ENCODE data around the gene FGA.
"Not testable (repeated sequence)": the region's sequence is repeated elsewhere in the genome, so short reads cannot be mapped to it uniquely, and the experiment has no call there.

FGA gene

DNA sequence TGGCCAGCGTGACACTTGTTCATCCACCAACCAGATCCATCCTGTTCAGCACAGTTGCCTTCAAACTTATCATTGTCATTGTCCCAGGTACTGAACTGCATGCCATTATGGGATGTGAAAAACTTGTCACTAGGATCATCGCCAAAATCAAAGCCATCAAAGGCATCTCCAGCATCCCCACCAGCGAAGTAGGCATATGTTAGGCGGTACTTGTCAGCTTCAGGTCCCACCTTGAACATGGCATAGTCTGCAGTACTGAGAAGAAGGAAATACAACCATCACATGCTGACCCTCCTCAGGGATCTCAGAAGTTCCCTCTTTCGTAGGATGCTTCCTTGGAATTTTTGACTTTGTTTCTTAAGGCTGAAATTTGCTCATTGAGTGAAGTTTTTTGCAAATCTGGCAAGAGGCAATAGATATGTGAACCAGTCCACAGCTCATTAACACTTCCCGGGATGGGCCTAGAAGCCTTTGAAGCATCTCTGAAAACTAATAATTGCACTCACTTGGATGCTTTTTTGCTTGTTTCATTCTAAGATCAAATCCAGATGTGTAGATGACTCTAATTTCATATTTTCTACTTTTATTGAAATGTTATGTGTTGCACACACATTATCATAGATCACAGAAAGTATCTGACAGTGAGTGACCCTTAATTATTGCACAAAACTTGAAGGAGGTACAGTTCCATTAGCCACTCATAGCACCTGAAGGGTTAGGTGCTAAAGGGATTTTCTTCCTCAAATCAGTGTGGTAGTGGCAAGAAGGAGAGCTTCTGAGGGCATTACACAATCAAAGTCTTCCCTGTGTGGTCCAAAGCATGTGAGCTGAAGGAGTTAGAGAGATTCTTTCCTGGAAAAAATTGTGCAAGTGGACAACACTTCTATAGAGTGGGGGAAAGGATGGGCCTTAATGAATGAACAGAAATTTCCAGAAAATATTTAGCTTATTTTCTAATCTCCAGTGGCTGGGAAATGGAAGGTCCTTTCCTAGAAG, 16.5 kb upstream of the FGA start:
- DNase-seq (ENCODE audit: low read depth), result no peak

DNA sequence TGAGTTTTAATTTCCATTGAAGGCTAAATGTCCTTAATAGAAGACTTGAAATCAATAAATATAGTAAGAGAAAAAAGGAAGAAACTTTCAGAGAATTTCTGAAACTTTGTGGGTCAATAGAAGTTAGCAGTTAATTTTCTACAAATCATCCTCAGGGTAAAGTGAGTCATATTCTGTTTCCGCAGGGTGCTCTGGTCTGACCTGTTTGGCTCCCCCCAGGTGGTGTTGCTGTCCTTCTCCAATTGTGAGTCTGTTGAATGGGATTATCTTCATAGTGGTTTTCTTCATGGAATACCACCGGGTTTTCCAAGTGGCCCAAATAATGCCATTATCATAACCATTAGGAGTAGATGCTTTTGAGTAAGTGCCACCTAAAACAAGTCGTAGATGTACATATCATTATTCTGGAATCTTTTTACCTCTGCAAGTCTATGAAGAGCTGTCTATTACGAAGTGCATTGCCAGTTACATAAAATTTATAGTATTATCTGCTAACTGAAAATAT, 14.2 kb upstream of the FGA start:
- DNase-seq (ENCODE audit: low read depth), result no peak

DNA sequence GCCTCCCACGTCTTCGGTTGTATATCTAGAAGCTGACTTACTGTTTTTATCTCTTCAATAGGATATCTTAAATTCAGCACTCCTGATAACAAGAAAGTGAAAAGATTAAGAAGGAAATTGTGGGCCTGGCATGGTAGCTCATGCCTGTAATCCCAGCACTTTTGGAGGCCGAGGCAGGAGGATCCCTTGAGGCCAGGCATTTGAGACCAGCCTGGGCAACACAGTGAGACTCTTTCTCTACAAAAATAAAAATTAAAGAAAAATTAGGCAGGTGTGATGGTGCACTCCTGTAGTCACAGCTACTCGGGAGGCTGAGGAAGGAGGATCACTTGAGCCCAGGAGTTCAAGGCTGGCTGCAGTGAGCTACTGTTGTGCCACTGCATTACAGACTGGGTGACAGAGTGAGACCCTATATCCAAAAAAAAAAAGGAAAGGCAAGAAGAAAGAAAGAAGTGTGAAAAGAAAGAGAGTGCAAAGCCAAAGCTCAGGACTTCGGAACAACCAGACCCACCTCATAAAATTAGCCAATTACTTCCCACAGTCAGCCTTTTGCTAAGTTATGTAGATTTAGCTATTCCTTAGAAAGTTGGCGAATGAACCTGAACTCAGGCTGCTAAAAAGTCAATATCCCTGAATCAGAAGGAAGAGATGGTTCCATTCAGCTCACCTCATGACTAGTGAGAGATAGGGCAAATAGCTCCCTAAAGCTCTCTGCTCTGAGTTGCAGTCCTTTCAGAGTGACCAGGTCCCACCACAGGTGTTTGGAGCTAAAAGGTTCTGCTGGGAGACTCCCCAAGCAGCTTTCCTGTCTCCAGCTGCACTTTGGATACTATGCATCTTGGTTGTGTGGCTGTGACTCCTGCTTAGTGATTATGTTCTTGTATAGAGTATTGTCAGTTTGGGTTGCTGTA, 12.7 kb upstream of the FGA start:
- no peak for DNase-seq (ENCODE audit: low read depth)

DNA sequence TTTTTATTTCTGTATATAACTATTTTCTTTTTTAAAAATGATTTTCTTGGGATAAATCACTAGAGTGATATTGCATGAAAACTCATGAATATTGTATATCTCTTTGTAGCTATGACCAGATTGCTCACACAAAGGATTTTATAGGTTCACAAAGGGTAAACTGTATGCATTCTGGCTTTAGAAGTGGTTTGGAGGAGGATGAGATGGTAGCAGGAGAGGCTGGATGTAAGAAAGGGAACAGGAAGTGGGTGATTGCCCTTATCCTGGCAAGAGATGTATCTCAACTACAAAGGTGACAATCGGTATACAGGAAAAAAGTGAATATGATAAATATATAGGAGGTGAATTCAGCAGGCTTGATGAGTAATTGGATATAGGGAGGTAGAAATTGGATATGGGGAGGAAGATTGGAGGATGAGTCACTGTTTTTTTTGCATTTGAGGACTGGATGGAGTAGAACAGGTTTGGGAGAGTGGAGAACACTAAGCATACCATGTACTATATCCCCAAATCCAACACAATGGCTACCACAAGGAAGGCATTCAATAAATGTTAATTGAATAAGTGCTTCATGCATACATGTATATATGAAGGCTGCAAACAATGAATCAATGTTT, 12.0 kb upstream of the FGA start:
- no peak for DNase-seq (ENCODE audit: low read depth)

DNA sequence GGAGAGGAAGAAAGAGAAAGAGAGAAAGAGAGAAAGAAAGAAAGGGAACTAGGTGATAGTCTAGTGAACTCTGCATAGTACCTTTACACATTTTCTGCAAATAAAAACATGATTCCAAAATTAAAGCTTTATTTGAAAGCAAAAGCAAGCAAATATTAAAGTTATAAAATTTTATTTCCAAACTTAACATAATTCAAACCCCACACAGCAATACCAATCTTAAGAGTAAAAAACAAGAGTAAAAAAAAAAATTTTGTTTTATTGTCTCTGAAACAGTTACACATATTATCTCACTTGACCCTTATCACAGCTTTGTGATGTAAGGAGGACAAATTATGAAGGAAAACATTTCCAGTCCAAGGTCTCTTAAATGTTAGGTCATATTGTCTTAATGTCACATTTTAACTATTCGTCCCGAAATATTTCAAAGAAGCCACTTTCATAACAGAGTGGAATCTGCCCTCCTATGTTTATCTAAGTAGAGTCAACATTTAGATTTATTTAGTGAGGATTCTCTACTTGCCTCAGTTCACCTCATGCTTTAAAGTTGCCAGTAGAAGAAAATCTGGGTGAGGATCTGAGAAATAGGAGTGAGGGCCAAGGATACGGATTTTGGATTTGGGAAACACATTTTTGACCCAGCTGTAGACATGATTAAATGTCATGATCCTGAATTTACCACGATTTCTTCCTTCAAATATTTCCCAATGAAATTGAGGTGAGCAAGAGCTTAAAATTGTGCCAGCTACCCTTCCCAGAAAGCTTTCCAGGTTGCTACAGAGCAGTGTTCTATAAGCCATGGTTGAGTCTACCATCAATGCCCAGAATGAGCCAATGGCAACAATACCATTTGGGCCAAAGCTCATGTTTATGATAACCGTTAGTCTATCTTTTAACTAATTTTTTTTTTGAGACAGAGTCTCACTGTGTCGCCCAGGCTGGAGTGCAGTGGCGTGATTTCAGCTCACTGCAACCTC, 7.5 kb upstream of the FGA start:
- DNase-seq (ENCODE audit: low read depth), result no peak

DNA sequence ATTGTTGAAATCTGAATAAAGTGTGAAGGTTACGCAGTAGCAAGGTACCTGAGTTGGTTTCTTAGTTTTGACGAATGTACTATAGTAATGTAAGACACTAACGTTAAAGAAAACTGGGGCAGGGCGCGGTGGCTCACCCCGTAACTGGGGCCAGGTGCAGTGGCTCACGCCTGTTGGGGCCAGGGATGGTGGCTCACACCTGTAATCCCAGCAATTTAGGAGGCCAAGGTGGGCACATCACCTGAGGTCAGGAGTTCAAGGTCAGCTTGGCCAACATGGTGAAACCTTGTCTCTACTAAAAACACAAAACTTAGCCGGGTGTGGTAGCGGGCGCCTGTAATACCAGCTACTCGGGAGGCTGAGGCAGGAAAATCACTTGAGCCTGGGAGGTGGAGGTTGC, 6.7 kb upstream of the FGA start:
- DNase-seq (ENCODE audit: low read depth), result not testable (repeated sequence)

DNA sequence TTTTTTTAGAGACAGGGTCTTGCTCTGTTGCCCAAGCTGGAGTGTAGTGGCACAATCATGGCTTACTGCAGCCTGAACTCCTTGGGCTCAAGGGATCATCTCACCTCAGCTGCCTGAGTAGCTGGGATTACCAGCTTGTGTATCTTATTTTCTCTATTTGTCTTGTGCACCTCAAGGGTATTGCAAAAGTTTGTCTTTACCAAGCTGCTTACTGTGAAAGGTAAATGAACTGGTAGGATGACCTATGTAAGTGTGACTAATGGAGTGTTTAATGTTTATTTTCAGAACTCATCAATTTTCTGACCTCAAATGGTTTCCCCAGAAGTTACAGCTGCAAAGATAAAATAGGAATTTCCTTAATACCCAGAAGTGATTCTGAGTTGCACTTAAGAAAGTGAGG, 5.3 kb upstream of the FGA start:
- DNase-seq (ENCODE audit: low read depth), result no peak

DNA sequence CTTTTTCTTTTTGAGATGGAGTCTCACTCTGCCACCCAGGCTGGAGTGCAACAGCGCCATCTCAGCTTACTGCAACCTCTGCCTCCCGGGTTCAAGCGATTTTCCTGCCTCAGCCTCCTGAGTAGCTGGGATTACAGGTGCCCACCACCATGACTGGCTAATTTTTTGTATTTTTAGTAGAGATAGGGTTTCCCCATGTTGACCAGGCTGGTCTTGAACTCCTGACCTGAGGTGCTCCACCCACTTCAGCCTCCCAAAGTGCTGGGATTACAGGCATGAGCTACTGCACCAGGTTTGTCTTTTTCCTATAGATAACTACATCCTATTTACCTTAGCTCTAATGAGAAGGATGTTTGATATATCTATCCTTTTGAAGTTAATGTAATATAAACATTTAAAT, 3.8 kb upstream of the FGA start:
- DNase-seq (ENCODE audit: low read depth), result not testable (repeated sequence)

DNA sequence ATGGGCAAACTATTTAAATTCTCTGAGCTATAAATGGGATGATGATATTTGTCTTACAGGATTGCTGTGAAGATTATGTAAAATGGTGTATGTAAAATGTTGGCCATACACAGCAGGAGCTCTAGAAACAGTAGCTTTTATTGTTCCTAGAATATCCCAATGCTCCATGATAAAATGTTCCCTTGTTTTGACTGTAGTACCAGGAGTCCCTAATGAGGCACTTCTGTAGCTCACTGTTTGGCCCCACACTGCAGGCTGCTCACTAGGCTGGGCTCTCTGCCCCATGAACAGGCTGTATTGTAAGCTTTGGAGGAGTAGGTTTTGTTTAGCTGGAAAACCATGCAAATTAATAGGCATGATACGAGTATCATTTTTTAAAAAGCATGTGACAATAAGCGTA, 3.3 kb upstream of the FGA start:
- DNase-seq (ENCODE audit: low read depth), result no peak

DNA sequence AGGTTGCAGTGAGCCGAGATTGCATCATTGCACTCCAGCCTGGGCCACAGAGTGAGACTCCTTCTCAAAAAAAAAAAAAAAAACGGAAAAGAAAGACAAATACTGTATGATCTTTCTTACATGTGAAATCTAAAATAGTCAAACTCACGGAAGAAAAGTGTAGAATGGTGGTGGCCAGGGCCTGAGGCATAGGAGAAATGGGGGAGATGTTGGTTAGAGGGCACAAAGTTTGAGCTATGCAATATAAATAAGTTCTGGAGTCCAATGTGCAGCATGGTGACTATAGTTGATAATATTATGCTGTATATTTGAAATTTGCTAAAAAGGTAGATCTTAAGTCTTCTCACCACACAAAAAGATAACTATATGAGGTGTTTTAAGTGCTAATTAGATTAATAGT, 1.3 kb upstream of the FGA start:
- no peak for DNase-seq (ENCODE audit: low read depth)

DNA sequence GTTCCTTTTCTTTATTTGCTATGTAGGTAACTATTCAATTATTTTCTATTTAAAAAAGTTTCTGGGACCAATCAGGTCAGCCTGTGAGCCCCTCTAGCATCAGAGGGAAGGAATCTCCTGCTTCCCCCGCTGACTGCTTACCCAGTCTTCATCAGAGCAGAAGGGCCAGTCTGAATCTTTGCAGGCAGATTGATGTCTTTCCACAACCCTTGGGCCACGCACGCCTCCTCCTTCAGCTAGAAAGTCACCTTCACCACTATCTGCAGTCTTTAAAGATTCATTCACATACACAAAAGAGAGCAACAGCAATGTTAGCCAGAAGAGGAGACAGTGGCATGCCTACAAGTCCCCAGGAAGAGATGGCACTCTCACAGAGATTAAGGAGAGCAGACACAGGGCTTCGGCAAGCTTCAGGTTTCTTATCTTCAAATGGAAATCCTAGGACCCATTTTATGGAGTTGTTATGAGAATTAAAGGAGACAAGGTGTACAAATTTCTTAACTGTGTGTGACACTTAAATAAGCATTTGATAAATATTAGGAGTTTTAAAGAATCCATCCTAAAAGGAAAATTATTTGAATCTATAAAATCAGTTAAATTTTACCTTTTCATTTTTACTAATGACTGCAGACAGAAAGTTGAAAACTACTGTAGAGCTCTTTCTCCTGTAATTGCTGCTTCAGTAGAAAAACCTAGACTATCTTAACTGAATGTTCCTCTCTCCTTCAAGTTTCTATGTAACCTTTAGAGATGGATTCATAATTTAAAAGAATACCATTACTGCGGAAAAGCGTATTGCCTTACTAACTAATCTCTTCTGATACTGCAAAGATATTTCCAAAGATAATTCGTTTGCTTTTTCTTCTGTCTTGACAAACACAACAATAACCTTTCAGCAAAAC, 995 bp downstream of the FGA start:
- DNase-seq (ENCODE audit: low read depth), result no peak

DNA sequence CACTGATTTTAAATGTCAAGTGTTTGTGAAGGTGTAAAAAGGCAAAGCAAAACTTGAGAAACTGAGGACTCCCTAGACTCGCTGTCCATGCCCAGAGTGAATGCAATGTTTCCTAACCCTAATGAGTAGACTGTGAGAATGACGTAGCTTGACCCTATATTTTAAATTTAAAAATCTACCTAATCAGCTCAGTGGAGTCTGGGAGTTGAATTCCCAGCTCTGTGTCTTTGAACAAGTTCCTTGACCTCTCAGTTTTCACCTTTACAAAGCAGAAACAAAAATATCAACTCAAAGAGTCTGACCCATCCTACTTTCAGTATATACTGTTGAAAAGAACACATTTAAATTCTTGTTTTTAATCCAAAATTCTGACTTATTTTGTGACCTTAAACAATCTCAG, 2.3 kb downstream of the FGA start:
- DNase-seq (ENCODE audit: low read depth), result no peak

DNA sequence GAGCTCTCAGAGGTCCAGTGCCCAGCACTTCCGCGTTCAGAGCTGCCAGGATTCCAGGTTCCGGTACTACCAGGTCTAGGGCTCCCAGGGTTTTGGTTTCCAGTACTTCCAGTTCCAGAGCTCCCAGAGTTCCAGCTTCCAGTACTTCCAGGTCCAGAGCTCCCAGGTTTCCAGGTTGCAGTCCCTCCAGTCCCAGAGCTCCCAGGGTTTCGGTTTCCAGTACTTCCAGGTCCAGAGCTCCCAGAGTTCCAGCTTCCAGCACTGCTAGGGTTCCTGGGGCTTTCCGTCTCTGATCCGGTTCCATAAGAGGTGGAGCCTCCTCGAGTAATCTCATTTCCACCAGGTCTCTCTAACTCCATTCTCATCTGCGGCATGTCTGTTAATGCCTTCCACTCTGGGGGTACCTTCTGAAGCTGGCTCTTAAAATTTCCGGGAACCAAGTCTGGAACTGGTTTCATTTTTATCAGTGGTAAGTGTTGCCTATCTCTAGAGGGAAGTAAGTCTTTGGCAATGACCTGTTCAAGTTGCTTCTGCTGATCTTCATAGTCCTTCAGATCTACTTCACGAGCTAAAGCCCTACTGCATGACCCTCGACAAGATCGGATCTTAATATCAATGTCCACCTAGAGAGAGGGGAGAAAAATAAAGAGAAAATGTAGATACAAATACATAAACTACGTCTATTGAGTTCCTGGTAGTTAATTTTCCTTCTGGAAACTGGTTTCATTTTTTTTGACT, 4.1 kb downstream of the FGA start:
- no peak for DNase-seq (ENCODE audit: low read depth)

DNA sequence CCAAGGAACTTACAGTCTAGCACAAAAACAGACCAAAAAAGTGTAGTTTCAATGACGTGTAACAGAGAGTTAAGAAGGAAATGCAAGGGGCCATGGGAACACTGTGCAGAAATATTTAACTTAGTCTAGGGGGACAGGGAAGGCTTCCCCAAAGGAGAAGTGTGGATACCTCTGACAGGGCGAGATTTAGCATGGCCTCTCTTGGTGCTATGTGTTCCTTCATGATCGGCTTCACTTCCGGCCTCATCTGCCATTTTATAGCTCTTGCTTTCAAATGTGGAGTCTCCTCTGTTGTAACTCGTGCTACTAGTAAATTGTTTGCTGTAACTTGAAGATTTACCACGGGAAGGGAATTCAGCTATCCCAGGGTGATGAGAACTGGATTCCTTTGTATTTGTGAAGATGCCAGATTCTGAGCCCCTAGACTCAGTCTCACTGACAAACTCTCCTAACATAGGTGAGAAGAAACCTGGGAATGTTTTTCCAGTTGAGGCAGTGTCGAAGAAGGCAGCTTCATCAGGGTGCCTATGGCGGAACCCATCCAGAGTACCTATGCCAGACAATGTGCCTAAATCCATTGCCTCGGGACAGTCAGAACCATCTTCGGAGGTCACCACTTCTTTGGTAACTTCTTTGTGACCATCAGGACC, 5.0 kb downstream of the FGA start:
- no peak for DNase-seq (ENCODE audit: low read depth)

DNA sequence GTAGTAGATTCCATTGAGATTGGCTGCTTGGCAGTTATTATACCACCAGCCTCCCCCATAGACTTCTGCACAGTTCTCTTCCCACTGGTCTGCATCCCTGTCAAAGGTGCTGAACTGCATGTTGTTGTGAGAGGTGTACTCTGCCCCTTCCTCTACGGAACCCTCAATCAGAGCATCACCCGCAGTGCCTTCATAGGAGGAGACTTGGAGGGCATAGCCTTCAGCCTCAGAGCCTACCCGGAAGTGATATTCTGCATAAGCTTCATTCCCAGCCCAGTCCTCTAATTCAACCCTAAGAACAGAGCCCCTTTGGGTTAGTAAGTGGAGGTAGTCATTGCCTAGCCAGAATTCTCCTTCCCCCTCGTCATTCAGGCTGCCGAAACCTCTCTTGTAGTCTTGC, 6.3 kb downstream of the FGA start:
- no peak for DNase-seq (ENCODE audit: low read depth)

DNA sequence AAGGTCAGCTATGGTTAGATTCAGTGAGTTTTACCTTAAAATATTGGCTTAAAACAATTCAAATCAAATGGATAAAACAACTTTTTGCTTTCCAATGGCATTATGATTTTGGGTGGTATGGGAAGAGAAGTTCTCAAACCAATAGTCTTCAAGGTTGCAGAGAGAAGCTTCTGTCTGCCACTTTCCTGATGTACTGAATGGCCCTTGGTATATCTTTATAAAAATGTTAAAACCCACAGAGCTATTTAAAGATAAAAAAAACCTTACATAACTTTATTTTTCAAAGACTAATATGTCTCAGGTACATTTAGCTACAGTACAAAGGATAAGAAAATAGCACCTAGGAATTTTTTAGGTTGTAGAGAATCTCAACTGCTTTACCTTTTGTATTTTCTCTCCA, 6.9 kb downstream of the FGA start:
- no peak for DNase-seq (ENCODE audit: low read depth)

DNA sequence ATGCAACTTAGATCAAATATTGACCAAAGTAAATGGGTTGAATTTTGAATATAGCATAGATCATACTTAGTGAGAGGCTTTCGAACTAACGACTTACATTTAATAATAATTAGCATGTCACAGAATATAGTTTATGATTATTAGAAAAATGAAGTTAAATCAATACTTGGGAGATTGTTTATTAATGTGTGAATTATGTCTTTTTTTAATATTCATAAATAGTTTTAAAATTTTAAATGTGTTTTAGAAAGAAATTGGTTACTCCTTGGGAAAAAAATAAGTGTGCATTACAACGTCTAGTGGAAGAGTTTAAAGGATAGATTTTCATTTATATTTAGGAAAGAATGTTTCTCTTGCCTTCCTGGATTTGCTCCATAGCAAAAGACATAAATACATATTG, 7.3 kb downstream of the FGA start:
- DNase-seq (ENCODE audit: low read depth), result no peak

DNA sequence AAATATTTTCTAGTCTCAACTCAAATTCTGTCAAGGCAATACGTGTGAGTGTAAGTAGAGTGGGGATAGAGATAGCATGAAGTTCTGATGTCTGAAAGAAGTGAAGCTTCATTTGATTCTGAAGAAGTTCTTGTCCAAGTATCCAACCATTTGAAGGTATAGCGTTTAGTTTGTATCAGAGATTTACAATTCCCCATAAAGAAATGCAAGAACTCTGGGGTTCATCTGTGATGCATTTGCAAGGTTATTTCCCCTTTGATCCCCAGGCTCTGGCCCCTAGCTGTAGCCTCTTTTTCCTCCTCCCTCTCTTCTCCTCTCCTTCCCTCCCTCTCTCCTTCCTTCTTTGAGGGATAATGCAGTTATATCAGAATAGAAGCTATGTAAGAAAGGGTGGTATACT, 7.8 kb downstream of the FGA start:
- DNase-seq (ENCODE audit: low read depth), result no peak

DNA sequence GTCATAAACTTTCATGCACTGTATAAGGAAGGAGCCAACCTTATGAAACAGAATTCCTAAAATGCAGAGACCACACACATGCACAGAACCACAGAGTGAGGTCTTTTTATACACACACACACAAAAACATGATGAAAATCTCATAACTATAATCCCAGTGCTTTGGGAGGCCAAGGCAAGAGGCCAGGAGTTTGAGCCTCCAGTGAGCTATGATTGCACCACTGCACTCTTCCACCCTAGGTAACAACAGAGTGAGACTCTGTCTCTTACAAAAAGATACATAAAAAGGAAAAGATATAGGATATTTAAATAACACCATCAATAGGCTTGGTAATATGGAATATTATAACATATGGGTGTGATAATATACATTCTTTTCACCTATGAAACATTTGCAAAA, 10.6 kb downstream of the FGA start:
- no peak for DNase-seq (ENCODE audit: low read depth)
